ENCODE results near the gene TGFBR3L.

The TGFBR3L gene

DNA sequence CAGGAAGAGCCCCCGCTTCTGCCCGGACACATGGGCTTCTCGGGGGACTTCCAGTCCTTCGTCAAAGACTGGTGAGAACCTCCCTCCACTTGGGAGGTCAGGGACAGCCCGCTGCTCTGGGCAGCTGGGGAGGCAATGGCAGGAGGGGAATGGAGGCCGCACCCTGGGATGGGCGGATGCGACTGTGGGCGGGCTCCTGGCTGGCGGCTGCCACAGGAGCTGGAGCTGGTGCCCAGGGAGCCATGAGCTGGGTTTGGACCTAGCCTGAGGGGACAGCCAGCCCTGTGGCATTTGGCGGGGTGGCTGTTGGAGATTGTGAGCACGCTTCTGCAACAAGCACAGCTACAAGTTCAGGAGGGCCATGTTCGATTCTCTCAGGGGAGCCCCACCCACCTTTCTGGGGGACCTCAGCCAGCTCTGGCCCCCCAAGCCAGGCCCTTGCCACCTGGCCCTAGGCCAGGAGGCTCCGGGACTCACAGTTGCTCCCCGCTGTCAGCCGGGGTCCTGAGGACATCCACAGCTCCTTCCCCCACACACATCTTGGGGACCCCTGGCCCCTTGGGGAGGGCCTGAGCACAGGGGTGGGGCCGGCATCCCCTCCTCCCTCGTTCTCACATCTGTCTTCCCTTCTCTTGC, 3.0 kb upstream of the TGFBR3L start:
- H3K27ac ChIP-seq, result no peak overlapping the region
- TF ChIP-seq ZFX (IDR thresholded peaks at IDR 0.05; ENCODE audit: borderline replicate concordance), result no peak
- TF ChIP-seq, protein P1, sequence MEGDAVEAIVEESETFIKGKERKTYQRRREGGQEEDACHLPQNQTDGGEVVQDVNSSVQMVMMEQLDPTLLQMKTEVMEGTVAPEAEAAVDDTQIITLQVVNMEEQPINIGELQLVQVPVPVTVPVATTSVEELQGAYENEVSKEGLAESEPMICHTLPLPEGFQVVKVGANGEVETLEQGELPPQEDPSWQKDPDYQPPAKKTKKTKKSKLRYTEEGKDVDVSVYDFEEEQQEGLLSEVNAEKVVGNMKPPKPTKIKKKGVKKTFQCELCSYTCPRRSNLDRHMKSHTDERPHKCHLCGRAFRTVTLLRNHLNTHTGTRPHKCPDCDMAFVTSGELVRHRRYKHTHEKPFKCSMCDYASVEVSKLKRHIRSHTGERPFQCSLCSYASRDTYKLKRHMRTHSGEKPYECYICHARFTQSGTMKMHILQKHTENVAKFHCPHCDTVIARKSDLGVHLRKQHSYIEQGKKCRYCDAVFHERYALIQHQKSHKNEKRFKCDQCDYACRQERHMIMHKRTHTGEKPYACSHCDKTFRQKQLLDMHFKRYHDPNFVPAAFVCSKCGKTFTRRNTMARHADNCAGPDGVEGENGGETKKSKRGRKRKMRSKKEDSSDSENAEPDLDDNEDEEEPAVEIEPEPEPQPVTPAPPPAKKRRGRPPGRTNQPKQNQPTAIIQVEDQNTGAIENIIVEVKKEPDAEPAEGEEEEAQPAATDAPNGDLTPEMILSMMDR (IDR thresholded peaks at IDR 0.05), result no peak

DNA sequence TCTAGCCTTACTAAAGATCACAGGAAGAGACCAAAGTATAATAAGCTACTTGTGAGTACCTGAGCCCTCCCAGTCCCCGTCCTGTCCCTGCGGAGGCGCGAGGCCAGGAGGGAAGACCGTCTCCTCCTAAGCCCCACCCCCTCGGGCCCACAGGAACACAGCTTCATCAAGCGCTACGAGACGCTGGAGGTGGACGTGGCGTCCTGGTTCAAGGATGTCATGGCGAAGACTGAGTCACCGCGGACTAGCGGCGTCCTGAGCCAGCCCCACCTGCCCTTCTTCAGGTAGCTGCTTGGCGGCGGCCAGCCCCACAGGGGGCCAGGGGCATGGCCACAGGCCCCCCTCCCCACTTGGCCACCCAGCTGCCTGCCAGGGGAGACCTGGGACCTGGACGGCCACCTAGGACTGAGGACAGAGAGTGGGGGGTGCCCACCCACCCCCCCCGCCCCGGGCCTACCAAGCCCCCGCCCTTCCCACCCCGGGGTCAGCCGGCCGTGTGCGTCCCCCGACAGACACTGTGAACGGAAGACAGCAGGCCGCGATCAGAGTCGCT, 2.4 kb upstream of the TGFBR3L start:
- TF ChIP-seq, protein P1 (IDR thresholded peaks at IDR 0.05), result no peak
- no peak for TF ChIP-seq ZFX (IDR thresholded peaks at IDR 0.05; ENCODE audit: borderline replicate concordance)

GRCh38 chr19:7912697-7913564, 1.7 kb upstream of the TGFBR3L start:
- peak overlapping the region; percentile 97; the same call in 1 of the 2 replicates for H3K27ac ChIP-seq
- no peak for TF ChIP-seq ZFX (IDR thresholded peaks at IDR 0.05; ENCODE audit: borderline replicate concordance)
- TF ChIP-seq, protein P1 (IDR thresholded peaks at IDR 0.05), result no peak

More for the DNA sequence above, 2.4 kb upstream of the TGFBR3L start:
- H3K27ac ChIP-seq, result no peak overlapping the region

DNA sequence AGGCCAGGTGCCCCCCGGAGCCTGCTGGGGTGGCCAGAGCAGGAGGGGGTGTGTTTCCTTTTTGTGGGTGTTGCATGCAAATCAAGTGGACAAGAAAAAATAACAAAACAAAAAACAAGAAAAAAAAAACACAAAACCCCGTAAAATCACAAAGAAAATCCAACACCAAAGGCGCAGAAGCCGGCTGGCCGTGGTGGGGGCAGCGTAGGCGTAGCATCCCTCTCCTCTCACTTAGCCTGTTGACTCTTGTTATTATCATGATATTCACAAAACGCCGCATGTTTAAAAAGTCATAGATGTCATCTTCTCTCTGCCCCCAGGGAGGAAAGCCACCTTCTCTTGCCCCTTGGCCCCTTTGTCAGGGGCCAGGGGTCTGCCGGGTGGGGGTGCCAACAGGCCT, 978 bp upstream of the TGFBR3L start:
- peak overlapping the region; percentile 97 for H3K27ac ChIP-seq
- TF ChIP-seq, protein P1 (IDR thresholded peaks at IDR 0.05), result no peak
- no peak for TF ChIP-seq ZFX (IDR thresholded peaks at IDR 0.05; ENCODE audit: borderline replicate concordance)

- peak overlapping the region; percentile 97 for H3K27ac ChIP-seq
- TF ChIP-seq ZFX (IDR thresholded peaks at IDR 0.05; ENCODE audit: borderline replicate concordance), result no peak
These were observed 531 bp upstream of the TGFBR3L start for GRCh38 chr19:7914099-7914498.

GRCh38 chr19:7915250-7916102, 846 bp downstream of the TGFBR3L start:
- H3K27ac ChIP-seq, result peak overlapping the region; percentile 97
- TF ChIP-seq, protein P1 (IDR thresholded peaks at IDR 0.05), result no peak
- TF ChIP-seq ZFX (IDR thresholded peaks at IDR 0.05; ENCODE audit: borderline replicate concordance), result no peak

Data from 22Rv1 (cell line).